BLaER1 (cell line): ENCODE results near the gene ATP11A.

Experiments used
- H3K27ac ChIP-seq: shearing (Covaris generic); formaldehyde crosslinking; 2 replicates; pipeline ENCODE4 v1.8.1; 2022
- H3K27me3 ChIP-seq: shearing (Covaris generic); formaldehyde crosslinking; 2 replicates; pipeline ENCODE4 v1.8.1; 2022
- H3K36me3 ChIP-seq: shearing (Covaris generic); formaldehyde crosslinking; 2 replicates; pipeline ENCODE4 v1.8.1; 2022
- H3K4me1 ChIP-seq: shearing (Covaris generic); formaldehyde crosslinking; 2 replicates; pipeline ENCODE4 v1.8.1; 2022
- H3K4me2 ChIP-seq: shearing (Covaris generic); formaldehyde crosslinking; 2 replicates; pipeline ENCODE4 v1.8.1; 2022
- H3K4me3 ChIP-seq: shearing (Covaris generic); formaldehyde crosslinking; 2 replicates; pipeline ENCODE4 v1.8.1; 2022
- H3K9ac ChIP-seq: shearing (Covaris generic); formaldehyde crosslinking; 2 replicates; pipeline ENCODE4 v1.8.1; 2022
- H3K9me3 ChIP-seq: shearing (Covaris generic); formaldehyde crosslinking; 2 replicates; pipeline ENCODE4 v1.8.1; 2022
- H4K20me1 ChIP-seq: shearing (Covaris generic); formaldehyde crosslinking; 2 replicates; pipeline ENCODE4 v1.8.1; 2022
- Cebpa-rat ChIP-seq: shearing (Covaris generic); IDR thresholded peaks from 2 replicates; pipeline ENCODE4 v1.8.1; 2022

Gene ATP11A

DNA sequence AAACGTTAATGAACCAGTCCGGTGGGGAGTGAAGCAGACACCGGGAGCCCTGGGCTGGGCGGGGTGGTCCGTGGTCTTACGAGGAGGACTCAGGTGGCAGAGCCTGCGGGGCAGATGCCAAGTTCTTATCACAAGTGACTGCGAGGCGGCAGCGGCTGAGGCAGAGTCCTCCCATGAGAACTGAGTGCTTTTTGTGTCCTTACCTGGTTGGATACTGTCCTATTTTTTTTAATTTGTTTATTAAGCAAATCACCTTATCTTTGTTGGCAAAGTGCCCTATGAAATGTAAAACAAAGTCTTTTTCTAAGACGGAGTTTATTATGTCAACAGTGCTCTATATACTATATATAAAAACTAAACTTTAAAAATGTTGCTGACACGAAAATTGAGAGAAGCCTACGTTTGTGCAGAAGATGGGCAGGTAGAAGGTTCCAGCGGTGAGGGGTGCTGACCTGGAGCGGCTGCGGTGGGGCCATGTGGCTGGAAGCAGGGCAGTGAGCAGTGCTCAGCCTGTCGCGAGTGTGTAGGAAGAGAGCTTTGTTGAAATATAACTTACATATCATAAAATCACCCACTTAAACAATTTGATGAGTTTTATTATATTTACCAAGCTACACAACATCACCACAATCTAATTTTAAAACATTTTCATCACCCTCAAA, 82.2 kb downstream of the ATP11A start:
- Histone ChIP-seq H4K20me1 (peaks cover 97% of the 10 kb centered on the region), H3K36me3 (peaks cover 17% of the 10 kb centered on the region; the same call in 1 of the 2 replicates), H3K27ac (no peak overlapping the region), H3K4me2 (no peak overlapping the region), H3K9me3 (no peaks in the 10 kb centered on the region), H3K4me1 (peaks cover 54% of the 10 kb centered on the region), H3K4me3 (no peak overlapping the region), H3K27me3 (no peaks in the 10 kb centered on the region), H3K9ac (no peak overlapping the region)
- TF ChIP-seq Cebpa-rat, result no peak

DNA sequence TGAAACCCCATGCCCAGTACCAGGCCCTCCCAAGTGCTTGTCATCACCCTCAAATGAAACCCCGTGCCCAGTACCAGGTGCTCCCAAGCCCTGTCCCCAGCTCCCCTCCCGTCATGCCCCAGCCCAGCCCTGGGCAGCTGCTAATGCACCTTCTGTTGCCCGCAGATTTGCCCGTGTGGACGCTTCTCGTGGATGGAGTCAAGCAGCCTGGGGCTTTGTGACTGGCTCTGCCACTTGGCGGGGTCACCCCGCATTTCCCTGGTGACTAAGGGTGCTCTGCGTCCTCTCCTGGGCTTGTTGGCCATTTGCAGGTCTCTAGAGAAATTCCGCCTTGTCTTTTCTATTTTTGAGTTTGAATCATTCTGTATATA, 82.7 kb downstream of the ATP11A start:
- Histone ChIP-seq H3K9ac (no peak overlapping the region), H3K4me3 (no peak overlapping the region), H3K4me1 (peaks cover 58% of the 10 kb centered on the region), H3K36me3 (peaks cover 17% of the 10 kb centered on the region; the same call in 1 of the 2 replicates), H3K4me2 (no peak overlapping the region), H4K20me1 (peaks cover 100% of the 10 kb centered on the region), H3K27ac (no peak overlapping the region), H3K9me3 (no peaks in the 10 kb centered on the region), H3K27me3 (no peaks in the 10 kb centered on the region)
- no peak for TF ChIP-seq Cebpa-rat

DNA sequence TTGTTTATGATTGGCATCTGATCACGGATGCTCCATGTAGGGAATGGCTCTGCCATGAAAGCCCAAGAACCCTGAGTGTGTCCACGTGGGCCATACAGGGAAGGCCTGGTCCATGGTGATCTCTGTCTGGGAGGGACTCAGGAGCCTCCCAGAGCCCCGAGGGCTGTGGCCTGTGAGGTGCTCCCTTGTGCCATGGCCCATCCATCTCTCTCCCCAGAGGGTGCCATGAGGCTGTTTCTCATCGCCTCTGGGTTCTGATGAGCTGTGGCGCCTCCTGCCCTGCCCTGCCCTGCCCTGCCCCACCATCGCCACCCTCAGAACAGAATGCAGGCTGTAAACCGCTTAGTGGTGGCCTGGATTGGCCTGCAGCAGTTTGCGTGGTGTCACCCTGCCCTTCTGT, 83.1 kb downstream of the ATP11A start:
- no peak for TF ChIP-seq Cebpa-rat
- Histone ChIP-seq H3K4me2 (peak overlapping the region; percentile 15), H3K27ac (no peak overlapping the region), H3K9me3 (no peaks in the 10 kb centered on the region), H4K20me1 (peaks cover 100% of the 10 kb centered on the region), H3K4me3 (no peak overlapping the region), H3K4me1 (peaks cover 58% of the 10 kb centered on the region), H3K9ac (no peak overlapping the region), H3K36me3 (peaks cover 16% of the 10 kb centered on the region; the same call in 1 of the 2 replicates), H3K27me3 (no peaks in the 10 kb centered on the region)

DNA sequence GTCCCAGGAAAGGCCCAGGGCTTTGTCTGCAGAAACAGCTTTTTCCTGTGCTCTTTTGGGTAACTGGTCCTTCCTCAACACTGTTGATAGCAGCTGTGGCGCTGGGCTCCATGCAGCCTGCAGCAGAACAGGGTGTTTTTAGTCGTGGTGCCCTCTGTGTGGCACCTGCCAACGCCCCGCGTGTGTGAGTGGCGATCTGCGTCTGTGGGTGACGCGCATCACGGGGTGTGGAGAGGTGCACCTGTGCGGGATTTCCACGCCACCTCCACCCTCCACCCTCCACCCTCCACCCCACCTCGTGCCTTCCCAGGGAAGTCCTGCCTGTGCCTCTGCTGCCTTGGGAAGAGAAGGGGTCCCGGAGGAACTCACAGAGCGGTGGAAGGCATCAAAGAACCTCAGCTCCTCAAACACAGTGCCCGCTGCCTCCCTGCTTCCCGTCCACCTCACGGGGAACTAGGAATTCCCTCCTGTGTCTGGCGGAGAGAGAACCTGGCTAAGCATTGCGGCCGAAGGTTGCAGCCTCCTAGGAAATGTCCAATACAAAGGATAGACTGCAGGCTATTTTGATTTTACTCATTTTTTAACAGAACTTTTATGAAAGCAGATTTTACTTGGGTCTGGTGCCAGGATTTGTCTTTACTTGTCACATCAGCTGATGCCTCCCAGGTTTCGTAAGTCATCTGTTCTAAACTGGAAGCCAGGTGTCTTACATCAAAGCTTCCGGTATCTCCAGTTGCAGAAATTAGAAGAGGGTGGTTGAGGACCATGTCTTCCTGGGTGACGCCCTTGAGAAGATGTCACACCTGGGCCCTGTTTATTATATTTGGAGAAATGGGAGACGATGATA, 84.0 kb downstream of the ATP11A start:
- peaks cover 100% of the 10 kb centered on the region for H4K20me1 ChIP-seq
- H3K4me3 ChIP-seq, result no peak overlapping the region
- no peaks in the 10 kb centered on the region for H3K27me3 ChIP-seq
- no peak overlapping the region for H3K27ac ChIP-seq
- peak overlapping the region; percentile 15 for H3K4me2 ChIP-seq
- peaks cover 59% of the 10 kb centered on the region for H3K4me1 ChIP-seq
- peaks cover 18% of the 10 kb centered on the region; the same call in 1 of the 2 replicates for H3K36me3 ChIP-seq
- TF ChIP-seq Cebpa-rat, result no peak
- H3K9me3 ChIP-seq, result no peaks in the 10 kb centered on the region
- no peak overlapping the region for H3K9ac ChIP-seq

DNA sequence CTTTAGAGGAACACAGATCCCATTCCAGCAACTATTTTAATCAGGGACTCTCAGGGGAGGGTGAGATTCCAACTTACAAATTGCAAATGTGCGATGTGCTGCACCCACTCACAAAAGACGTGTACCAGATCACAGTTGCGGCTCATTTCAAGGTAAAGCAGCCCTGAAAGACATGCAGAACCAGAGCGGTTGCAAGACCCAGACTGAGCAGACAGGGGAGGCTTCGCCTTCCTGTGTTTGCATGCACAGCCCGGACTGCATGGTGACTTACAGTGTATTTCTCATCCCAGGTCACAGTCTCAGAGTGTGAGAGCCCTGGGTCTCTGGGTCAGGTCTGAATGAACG, 84.6 kb downstream of the ATP11A start:
- Histone ChIP-seq H3K4me3 (no peak overlapping the region), H4K20me1 (peaks cover 100% of the 10 kb centered on the region), H3K27ac (no peak overlapping the region), H3K27me3 (no peaks in the 10 kb centered on the region), H3K4me1 (peaks cover 59% of the 10 kb centered on the region), H3K36me3 (peaks cover 22% of the 10 kb centered on the region; the same call in 1 of the 2 replicates), H3K4me2 (peak overlapping the region; percentile 2; the same call in 1 of the 2 replicates), H3K9ac (no peak overlapping the region), H3K9me3 (no peaks in the 10 kb centered on the region)
- TF ChIP-seq Cebpa-rat, result no peak

DNA sequence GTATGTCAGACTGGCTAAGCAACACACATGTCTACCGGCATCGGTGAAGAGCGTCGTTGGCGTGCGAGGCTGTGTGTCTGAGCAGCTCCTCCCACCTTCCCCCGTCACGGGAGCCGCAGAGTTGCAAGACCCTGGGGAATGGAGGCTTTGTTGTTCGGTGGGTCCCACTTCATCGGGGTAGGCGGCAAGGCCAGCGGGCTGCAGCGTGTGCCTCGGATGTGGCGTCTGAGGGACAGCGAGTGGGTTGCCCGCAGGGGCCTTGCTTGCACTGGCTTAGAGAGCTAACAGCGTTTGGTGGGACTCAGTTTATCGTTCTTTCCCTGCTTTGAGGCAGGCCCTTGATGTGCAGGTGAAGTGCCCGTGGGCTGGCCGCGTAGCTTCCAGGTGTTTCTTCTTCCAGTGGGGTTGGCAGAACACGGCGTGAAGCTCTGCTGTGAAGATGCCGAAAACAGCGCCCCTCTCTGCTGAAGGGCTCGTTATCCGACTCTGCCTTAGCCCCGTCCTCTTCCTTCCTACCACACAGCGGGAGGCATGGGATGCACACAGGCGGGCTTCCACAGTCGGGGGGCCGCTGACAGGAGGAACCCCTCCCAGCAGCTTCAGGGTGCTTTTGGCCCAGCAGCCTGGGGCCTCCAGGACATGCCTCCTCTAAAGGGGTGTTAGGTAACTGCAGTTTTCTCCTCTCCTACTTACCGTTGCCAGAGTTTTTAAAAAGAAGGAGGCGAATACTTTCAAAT, 85.2 kb downstream of the ATP11A start:
- H3K9ac ChIP-seq, result no peak overlapping the region
- no peak overlapping the region for H3K27ac ChIP-seq
- peaks cover 59% of the 10 kb centered on the region for H3K4me1 ChIP-seq
- no peak overlapping the region for H3K4me3 ChIP-seq
- no peaks in the 10 kb centered on the region for H3K27me3 ChIP-seq
- H3K9me3 ChIP-seq, result no peaks in the 10 kb centered on the region
- H4K20me1 ChIP-seq, result peaks cover 100% of the 10 kb centered on the region
- peak overlapping the region; percentile 2 for H3K4me2 ChIP-seq
- peaks cover 16% of the 10 kb centered on the region; the same call in 1 of the 2 replicates for H3K36me3 ChIP-seq
- TF ChIP-seq Cebpa-rat, result no peak

DNA sequence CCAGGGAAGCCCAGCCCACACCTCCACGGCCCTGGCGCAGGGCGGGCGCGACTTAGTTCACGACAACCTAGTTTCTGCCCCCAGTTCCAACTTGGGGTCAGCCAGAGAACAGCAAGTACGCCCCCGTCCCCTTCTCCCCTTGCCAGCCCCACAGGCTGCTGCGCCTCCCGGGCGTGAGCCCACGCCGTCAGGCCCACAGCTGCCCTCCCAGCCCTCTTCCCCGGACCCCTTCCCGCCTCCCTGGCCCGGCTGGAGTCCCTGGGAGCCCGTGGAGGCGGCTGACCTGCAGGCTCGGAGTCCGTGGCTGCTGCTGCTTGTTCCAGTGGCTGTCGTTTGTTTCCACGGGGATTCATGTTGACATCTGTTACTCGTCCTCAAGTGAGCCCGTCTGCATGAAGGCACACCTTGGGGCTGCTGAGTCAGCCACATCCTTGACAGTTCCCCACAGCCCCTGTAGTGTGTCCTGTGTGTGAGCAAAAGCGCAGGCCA, 86.0 kb downstream of the ATP11A start:
- peaks cover 11% of the 10 kb centered on the region; the same call in 1 of the 2 replicates for H3K36me3 ChIP-seq
- H4K20me1 ChIP-seq, result peaks cover 100% of the 10 kb centered on the region
- no peaks in the 10 kb centered on the region for H3K9me3 ChIP-seq
- no peak overlapping the region for H3K4me3 ChIP-seq
- no peak for TF ChIP-seq Cebpa-rat
- H3K4me1 ChIP-seq, result peaks cover 51% of the 10 kb centered on the region
- H3K27ac ChIP-seq, result no peak overlapping the region
- no peaks in the 10 kb centered on the region for H3K27me3 ChIP-seq
- H3K9ac ChIP-seq, result no peak overlapping the region
- no peak overlapping the region for H3K4me2 ChIP-seq

DNA sequence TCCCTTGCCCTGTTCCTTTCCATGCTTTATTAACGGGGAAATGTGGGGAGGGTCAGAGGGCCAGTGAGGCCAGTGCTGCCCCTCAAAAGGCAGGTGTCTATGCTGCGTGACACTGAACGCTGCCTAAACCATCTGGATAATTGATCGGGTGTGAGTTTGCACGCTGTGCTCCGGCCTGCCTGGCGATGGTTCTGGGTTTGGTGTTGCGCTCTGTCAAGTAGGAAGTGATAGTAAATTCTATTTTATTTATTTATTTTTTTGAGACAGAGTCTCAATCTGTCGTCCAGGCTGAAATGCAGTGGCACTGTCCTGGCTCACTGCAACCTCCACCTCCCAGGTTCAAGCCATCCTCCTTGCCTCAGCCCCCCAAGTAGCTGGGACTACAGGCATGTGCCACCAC, 86.5 kb downstream of the ATP11A start:
- Histone ChIP-seq H3K27me3 (no peaks in the 10 kb centered on the region), H3K9me3 (no peaks in the 10 kb centered on the region), H3K4me1 (peaks cover 49% of the 10 kb centered on the region), H3K36me3 (peaks cover 15% of the 10 kb centered on the region; the same call in 1 of the 2 replicates), H3K4me2 (no peak overlapping the region), H3K9ac (no peak overlapping the region), H4K20me1 (peaks cover 100% of the 10 kb centered on the region), H3K27ac (no peak overlapping the region), H3K4me3 (no peak overlapping the region)
- no peak for TF ChIP-seq Cebpa-rat

DNA sequence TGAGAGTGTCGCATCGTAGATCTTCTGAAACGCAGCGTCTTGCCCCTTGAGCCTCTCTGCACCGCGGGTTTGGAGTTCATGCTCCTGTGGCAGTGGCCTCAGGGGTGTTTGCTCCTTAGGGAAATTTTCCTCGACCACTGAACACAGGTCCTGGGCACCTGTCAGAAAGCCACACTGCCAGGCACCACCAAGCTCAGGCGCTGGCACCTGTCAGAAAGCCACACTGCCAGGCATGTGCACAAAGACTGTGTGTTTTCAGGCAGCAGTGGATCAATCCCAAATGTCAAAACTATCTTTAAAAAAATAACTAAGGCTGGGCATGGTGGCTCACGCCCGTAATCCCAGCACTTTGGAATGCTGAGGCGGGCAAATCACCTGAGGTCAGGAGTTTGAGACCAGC, 87.1 kb downstream of the ATP11A start:
- H3K27ac ChIP-seq, result no peak overlapping the region
- peaks cover 16% of the 10 kb centered on the region; the same call in 1 of the 2 replicates for H3K36me3 ChIP-seq
- peak overlapping the region; percentile 44 for H3K4me2 ChIP-seq
- H3K9me3 ChIP-seq, result no peaks in the 10 kb centered on the region
- no peak overlapping the region for H3K9ac ChIP-seq
- no peak overlapping the region for H3K4me3 ChIP-seq
- H3K27me3 ChIP-seq, result no peaks in the 10 kb centered on the region
- peaks cover 52% of the 10 kb centered on the region for H3K4me1 ChIP-seq
- no peak for TF ChIP-seq Cebpa-rat
- H4K20me1 ChIP-seq, result peaks cover 100% of the 10 kb centered on the region
